PC-9 (cell line): ENCODE results near the gene APBA2. TPM values are rescaled to one million over a fixed set of nuclear protein-coding genes. Genes with fewer than 3 reads are reported as not detected.

Experiments used
- BruUV-seq: library from RNA; stranded (reverse); fragments of 400-500 nt; replicated peaks from 2 replicates; lab custom pipeline; 2021; lab: Mats Ljungman, UMichigan
- CTCF ChIA-PET: fragments of 300-600 bp; sonication (Branson Sonifier 250); formaldehyde crosslinking; loops from one replicate; lab custom pipeline; 2022; ENCODE audit warnings: antibody characterized with exemption; lab: Charles Lee
- POLR2A ChIA-PET: fragments of 300-600 bp; sonication (Branson Sonifier 250); formaldehyde crosslinking; loops from one replicate; lab custom pipeline; 2022; ENCODE audit warnings: antibody characterized with exemption; ENCODE audit not compliant: unreplicated experiment; lab: Charles Lee
- DNase-seq, 2 experiments: peaks; one replicate each; pipeline versions ENCODE4 v3.0.0 to v3.0.0-alpha.2; 2015 to 2022; ENCODE audit warnings: mixed read lengths in 1 of 2
- H2AFZ ChIP-seq: fragments of 200-600 bp; sonication (generic); 2 replicates; pipeline ENCODE4 v1.8.1; 2017; ENCODE audit warnings: antibody characterized with exemption
- H3F3A ChIP-seq: fragments of 200-600 bp; sonication (generic); 2 replicates; pipeline ENCODE4 v1.8.1; 2017; ENCODE audit warnings: antibody characterized with exemption, mild to moderate bottlenecking, low read depth; ENCODE audit not compliant: insufficient read depth
- H3K27ac ChIP-seq: fragments of 200-600 bp; sonication (generic); 2 replicates; pipeline ENCODE4 v1.6.1; 2016; ENCODE audit warnings: mixed run types
- H3K27me3 ChIP-seq: fragments of 200-600 bp; sonication (generic); 2 replicates; pipeline ENCODE4 v1.6.1; 2016; ENCODE audit warnings: low read depth, mixed run types; ENCODE audit not compliant: insufficient read depth
- H3K36me3 ChIP-seq: fragments of 200-600 bp; sonication (generic); 2 replicates; pipeline ENCODE4 v1.6.1; 2016; ENCODE audit warnings: low read depth, mixed run types
- H3K4me1 ChIP-seq: fragments of 200-600 bp; sonication (generic); replicated peaks from 2 replicates; pipeline ENCODE4 v1.6.1; 2016; ENCODE audit warnings: mixed run types; ENCODE audit not compliant: insufficient read depth
- H3K4me2 ChIP-seq: fragments of 200-600 bp; sonication (generic); 2 replicates; pipeline ENCODE4 v1.6.1; 2017; ENCODE audit warnings: mixed run types
- H3K4me3 ChIP-seq: fragments of 200-600 bp; sonication (generic); 2 replicates; pipeline ENCODE4 v1.6.1; 2016; ENCODE audit warnings: mixed run types
- H3K79me2 ChIP-seq: fragments of 200-600 bp; sonication (generic); 2 replicates; pipeline ENCODE4 v1.6.1; 2017; ENCODE audit warnings: low read depth, mixed run types
- H3K9me2 ChIP-seq: fragments of 200-600 bp; sonication (generic); 2 replicates; pipeline ENCODE4 v1.8.1; 2017; ENCODE audit warnings: mild to moderate bottlenecking; ENCODE audit not compliant: insufficient read depth
- H3K9me3 ChIP-seq: fragments of 200-600 bp; sonication (generic); 2 replicates; pipeline ENCODE4 v1.8.1; 2016; ENCODE audit warnings: low read depth; ENCODE audit not compliant: insufficient read depth
- H4K20me1 ChIP-seq: fragments of 200-600 bp; sonication (generic); 2 replicates; pipeline ENCODE4 v1.8.1; 2017; ENCODE audit not compliant: insufficient read depth
- CTCF ChIP-seq: fragments of 200-600 bp; sonication (generic); conservative IDR thresholded peaks from 2 replicates; pipeline ENCODE4 v1.6.1; 2017; ENCODE audit warnings: mixed run types, antibody characterized with exemption, mild to moderate bottlenecking, moderate library complexity
- EZH2 ChIP-seq: fragments of 200-600 bp; sonication (generic); IDR thresholded peaks from 2 replicates; pipeline ENCODE4 v1.8.0; 2017; ENCODE audit warnings: antibody characterized with exemption, low read depth
- intact Hi-C: fragments of 100-400 bp; cut with micrococcal nuclease; formaldehyde crosslinking; loops from one replicate; pipeline ENCODE4 v1.10.0; 2022; ENCODE audit not compliant: unreplicated experiment
- total RNA-seq: library from RNA; stranded (reverse); gene quantifications from 2 replicates; pipeline ENCODE4 v1.2.3, GENCODE V29; 2021

Gene APBA2
- total RNA-seq, 1 experiment from 2014 or later, result not detected

- TF ChIP-seq CTCF (no peak), EZH2 (no peak)
- ChIA-PET CTCF (no interaction called here), POLR2A (no interaction called here)
- H3K4me2 ChIP-seq, result no peak overlapping the region
- H4K20me1 ChIP-seq, result no peaks in the 10 kb centered on the region
- H3K4me3 ChIP-seq, result no peak overlapping the region
- H3F3A ChIP-seq, result no peaks in the 10 kb centered on the region
- intact Hi-C loops, result no loop called here
- H3K9me2 ChIP-seq, result no peaks in the 10 kb centered on the region
- no TSS peak for BruUV-seq
- H2AFZ ChIP-seq, result no peak overlapping the region
- H3K36me3 ChIP-seq, result no peaks in the 10 kb centered on the region
- no peaks in the 10 kb centered on the region for H3K4me1 ChIP-seq
- no peaks in the 10 kb centered on the region for H3K79me2 ChIP-seq
- H3K27ac ChIP-seq, result no peak overlapping the region
- H3K27me3 ChIP-seq, result peaks cover 25% of the 10 kb centered on the region; the same call in 1 of the 2 replicates
- no peaks in the 10 kb centered on the region for H3K9me3 ChIP-seq
- no peak for DNase-seq
These were observed 220.9 kb downstream of the APBA2 start for GRCh38 chr15:29106551-29107290.

GRCh38 chr15:29107291-29107890 is 221.6 kb downstream of the APBA2 start:
- Histone ChIP-seq H3F3A (no peaks in the 10 kb centered on the region), H3K79me2 (no peaks in the 10 kb centered on the region), H3K4me3 (no peak overlapping the region), H3K4me2 (no peak overlapping the region), H3K27ac (no peak overlapping the region), H3K9me2 (no peaks in the 10 kb centered on the region), H3K9me3 (no peaks in the 10 kb centered on the region), H3K4me1 (no peaks in the 10 kb centered on the region), H3K36me3 (no peaks in the 10 kb centered on the region), H4K20me1 (no peaks in the 10 kb centered on the region), H2AFZ (no peak overlapping the region), H3K27me3 (peaks cover 26% of the 10 kb centered on the region; the same call in 1 of the 2 replicates)
- ChIA-PET CTCF (no interaction called here), POLR2A (no interaction called here)
- TF ChIP-seq EZH2 (no peak), CTCF (no peak)
- BruUV-seq, result no TSS peak
- intact Hi-C loops, result no loop called here
- DNase-seq, result no peak

GRCh38 chr15:29107971-29108645 is 222.3 kb downstream of the APBA2 start:
- TF ChIP-seq EZH2 (no peak), CTCF (no peak)
- Histone ChIP-seq H3K27ac (no peak overlapping the region), H3K9me2 (no peaks in the 10 kb centered on the region), H4K20me1 (no peaks in the 10 kb centered on the region), H2AFZ (no peak overlapping the region), H3F3A (no peaks in the 10 kb centered on the region), H3K9me3 (no peaks in the 10 kb centered on the region), H3K27me3 (peaks cover 27% of the 10 kb centered on the region; the same call in 1 of the 2 replicates), H3K4me3 (no peak overlapping the region), H3K79me2 (no peaks in the 10 kb centered on the region), H3K4me2 (no peak overlapping the region), H3K36me3 (no peaks in the 10 kb centered on the region), H3K4me1 (no peaks in the 10 kb centered on the region)
- BruUV-seq, result no TSS peak
- ChIA-PET CTCF (no interaction called here), POLR2A (no interaction called here)
- intact Hi-C loops, result no loop called here
- no peak for DNase-seq
